Activated T-cell treated with anti-CD3 and anti-CD28 coated beads, Interleukin-2, amount 50 U/mL, for 48 hours (primary cell): ENCODE results near the gene ACKR2.

ENCODE experiments used
- DNase-seq, 2 experiments: peaks; one replicate each; pipeline ENCODE4 v3.0.0-alpha.2; 2020

Gene ACKR2

DNA sequence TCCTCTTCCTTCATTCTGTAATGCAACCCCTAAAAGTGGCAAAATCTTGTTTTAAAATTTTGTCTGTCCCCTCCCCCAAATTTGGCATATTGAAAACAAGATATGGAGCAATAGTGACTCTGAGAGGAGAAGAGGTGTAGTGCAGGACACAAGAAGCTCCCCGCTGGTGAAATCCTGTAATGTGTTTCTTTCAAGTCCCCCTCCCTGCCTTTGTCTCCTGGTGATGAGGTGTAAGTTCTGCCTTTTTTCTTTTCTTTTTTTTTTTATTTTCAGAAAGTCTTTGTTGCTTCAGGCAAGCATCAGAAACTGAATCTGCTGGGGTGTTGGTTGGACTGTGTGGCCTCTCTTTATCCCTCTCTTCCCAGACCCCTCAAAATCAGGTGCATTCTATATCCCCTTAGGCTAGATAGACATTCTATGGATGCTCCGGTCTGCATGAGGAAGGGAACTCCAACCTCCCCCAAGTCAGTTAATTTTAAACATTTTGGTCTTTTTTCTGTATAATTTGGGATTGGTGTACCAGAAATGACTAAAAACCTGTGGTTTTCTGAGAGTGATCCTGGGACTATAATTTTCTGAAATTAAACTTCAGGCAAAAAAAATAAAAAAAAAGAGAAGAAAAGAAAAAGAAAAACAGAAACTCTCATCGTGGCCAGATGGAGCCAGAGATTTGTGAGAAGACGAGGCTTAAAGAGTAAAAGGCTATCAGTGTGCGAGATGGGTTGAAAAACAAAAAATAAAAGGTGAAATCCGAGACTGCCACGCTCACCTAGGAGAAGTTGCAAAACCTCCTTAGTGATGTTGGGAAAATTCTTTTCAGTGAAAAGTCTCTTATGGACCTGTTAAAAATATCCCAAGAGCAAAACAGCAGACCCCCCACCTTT lies 21.4 kb downstream of the ACKR2 start:
- no peak for DNase-seq

DNA sequence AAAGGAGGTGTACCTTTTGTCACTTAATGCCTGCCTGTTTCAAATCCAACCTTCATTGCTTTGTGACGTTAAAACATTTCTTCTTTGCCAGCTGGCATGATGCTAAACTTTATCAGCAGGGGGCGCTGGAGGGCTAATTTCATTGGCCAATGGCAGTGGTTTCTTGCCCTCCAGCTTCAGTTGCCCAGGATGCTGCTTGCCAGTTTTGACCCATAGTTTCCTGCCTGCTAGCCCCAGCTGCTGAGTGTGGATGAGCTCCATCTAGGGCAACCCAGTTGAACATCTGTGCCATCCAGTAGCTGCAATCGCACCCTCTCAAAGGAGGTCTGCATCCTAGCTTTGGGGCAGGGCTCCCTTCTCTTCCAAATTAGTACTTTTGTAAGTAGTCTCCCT lies 22.1 kb downstream of the ACKR2 start:
- peak; percentile 88 for DNase-seq

DNA sequence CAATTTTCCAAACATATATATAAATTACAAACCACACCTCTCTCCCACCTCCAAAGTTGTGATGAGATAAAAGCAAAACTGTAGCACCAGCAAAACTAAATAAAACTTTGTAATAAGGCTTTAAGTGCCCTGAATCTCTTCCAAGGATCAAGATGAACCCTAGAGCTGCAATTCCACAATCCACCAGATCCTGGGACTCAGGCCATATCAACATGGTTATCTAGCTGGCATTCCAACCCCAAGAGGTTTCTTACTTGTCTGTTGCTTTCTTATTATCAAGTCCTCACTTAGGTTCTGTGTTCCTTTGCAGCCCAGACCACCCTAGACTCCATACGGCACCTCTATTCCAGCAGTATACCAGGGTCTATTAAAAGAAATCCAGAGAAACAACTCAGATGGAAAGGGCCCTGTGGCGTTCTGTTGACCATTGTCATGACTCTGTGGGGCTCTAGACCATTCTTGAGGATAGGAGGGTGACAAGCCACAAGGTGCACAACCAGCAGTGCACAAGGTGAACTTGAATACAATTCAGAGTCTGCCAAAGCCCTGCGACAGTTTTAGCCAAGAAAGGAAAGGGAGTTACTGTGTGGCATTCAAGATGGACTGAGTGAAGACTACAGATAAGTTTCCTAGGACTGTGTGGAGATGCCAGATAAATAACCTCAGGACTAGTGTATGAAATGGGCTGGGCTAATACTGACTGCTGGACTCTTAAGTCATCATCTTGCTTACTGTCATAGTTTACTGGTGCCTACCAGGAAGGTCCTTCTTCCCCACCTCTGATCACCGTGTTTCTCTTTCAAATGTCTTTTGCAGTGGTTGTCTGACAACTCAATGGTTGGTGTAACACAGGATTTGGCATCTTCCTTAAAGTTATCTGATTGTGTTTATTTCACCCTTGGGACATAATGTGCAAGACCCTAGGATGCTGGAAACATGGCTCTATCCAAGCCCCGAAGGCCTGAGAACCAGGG lies 27.2 kb downstream of the ACKR2 start:
- no peak for DNase-seq

DNA sequence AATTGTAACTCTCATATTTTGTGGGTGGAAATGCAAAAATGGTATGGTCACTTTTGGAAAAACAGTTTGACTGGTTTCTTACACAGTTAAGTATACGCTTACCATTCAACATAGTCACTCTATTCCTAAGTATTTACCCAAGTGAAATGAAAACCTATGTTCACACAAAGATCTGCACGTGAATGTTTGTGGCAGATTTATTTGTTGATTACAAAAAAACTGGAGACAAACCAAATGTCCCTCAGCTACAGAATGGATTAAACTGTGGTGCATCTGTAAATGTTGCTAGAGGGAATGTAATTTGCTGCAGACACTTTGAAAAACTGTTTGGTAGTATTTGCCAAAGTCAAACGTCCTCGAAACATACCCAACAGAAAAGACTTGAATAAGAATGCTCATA lies 29.3 kb downstream of the ACKR2 start:
- no peak for DNase-seq

DNA sequence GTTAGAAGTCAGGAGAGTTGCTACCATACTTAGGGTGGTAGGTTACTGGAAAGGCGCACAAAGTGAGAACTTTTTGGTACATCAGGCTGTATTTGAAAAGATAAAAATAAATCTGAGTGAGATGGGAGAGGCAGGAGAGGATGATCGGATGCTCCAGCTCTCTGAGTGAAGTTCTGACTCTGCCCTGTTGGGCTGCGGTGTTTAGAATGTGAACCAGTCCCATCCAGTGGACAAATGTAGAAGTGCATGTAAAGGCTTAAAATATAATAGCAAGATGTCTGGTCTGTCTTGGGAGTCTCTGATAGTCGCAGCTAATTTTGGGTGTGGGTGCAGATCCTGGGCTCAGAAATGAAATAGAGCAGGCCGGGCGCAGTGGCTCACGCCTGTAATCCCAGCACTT lies 30.4 kb downstream of the ACKR2 start:
- peak; percentile 29 to 33 for DNase-seq

DNA sequence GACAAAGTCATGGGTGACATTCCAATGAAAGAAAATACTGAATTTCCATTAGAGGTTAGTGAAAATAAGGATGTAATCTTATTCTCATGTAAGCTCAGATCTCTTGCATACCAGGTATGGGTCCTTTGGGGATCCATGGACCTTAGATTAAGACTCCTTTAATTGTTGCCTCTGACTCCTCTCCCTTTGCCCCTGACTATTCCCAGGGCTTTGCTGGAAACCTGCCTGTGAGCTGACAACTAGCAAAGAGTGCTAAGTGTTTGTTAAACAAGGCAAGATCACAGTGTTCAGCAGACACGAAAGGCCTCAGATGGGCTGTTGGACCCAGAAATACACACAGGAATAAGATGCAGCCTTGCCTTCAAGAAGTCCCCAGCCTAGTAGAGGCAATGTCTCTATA lies 32.1 kb downstream of the ACKR2 start:
- DNase-seq: no peak

DNA sequence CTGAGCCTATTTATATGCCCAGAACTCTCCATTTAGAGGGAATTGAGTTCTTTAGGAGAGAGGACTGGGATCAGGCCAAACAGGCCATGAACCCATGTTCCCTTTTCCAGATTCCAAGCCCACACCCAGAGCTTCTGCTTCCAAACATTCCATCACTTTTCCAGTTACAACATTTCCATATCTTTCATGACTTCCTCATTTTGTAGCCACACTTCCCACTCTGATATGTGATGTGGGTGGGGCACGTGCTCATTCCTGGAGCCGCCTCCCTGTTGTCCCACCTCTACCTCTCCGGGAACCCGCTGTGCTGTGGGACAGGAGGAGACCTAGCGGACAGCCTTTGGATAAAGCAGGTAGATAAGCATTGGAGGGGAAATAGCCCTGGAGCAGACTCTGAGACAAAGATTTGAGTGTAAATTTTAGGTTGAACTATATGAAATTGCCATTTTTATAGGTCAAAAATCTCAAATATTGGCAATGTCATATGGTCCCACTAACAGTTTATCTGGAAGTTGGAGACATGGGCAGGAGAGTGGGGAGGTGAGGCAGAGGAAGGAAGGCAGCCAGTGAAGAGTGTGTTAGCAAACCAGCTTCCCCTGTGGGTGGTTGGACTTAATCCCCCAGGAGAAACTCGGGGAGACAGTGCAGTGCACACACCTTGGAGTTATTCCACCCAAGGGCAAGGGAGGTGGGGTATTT lies 34.6 kb downstream of the ACKR2 start:
- DNase-seq: no peak

DNA sequence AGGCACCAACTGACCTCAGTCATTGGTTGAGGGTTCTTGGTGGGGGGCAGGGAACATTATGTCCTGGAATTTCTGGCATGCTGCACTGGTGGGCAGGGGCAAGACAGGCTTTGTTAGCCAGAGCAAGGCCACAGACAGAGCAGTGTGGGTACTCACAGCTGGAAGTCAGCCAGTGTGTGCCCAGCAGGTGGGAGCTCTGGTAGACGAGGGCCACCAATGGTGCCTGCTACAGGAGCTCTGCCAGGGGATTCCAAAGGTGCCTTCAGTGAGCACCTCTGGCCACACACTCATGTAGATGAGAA lies 35.1 kb downstream of the ACKR2 start:
- no peak for DNase-seq

DNA sequence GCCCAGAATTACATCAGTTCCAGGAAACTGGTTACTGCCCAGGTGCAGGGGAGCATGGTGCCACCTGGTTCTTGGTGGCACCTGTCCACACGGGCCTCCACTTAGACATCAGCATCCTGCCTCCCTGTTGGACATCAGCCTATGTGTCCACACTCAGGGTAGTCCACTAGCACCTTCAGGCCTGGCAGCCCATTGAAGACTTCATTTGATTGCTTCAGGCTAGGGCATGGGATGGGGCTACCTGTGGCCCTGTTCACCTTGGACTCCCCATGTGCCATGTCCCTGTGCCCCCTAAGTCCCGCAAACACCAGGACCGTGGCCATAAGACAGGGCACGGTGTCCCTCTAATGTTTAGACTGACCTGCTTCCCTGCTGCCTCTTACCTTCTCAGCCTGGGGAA lies 35.6 kb downstream of the ACKR2 start:
- no peak for DNase-seq

DNA sequence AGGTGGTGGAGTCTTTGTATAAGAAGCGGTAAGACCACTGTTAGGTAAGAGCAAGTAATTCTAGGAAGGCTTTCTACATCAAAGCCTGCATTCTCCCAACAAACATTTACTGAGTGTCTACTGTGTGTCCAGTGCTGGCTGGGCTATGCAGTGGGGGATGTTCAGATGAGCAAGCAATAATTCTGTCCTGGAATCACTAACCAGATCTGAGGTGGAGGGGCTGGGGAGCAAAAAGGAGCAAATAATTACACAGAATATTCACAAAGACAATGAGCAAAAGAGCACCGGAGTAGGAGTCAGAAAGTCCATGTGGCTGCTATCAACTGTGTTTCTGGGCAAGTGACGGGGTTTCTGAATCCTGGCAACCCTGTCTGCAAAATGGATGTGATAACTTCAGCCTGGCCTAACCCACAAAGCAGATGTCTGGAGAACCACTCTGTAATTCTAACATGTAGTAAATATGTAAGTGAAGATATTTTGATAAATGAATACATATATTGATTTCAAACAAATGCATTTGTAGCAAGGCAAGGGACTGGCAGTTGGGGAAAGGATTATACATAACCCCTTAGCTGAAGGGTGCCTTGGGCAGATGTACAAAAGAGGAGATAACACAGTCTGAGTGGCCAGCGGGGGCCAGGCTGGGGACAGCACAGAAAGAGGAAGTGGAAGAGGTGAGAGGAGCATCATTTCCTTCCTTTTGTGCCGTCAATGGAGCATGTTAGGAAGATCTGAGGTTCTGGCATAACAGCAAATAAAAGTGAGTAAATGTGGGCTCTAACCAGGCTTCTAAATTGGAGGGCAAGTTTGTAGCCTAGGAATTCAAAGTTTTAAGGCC lies 37.7 kb downstream of the ACKR2 start:
- peak in 1 of 2 experiments; percentile 24 for DNase-seq

DNA sequence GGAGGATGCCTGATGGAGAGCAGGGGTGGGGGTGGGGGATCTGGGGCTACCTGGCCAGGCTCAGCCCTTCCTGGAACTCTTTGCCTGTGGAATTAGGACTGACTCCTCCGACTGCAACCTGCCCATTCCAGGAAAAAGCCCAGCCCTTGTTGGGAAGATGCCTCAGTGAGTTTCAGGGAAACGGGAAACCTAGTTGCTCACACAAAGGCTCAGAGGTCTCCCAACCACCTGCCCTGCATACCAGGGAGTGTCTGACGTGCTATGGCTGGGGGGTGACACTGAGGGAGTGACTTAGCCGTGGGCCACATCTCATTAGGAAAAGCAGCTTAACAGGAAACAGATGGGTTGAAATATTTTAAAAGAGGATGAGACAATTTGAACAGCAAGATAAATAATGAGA lies 38.5 kb downstream of the ACKR2 start:
- DNase-seq: no peak

DNA sequence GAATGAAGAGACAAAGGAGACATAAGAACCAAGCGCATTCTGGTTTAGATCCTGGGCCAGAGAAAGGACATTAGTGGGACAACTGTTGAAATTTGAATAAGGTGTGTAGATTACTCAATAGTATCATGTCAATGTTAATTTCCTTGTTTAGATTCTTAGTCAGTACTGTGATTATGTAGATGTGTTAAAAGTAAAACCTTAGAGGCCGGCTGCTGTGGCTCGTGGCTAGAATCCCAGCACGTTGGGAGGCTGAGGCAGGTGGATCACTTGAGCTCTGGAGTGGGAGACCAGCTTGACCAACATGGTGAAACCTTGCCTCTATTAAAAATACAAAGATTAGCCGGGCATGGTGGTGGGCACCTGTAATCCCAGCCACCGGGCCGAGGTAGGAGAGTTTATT lies 39.8 kb downstream of the ACKR2 start:
- DNase-seq: no peak

DNA sequence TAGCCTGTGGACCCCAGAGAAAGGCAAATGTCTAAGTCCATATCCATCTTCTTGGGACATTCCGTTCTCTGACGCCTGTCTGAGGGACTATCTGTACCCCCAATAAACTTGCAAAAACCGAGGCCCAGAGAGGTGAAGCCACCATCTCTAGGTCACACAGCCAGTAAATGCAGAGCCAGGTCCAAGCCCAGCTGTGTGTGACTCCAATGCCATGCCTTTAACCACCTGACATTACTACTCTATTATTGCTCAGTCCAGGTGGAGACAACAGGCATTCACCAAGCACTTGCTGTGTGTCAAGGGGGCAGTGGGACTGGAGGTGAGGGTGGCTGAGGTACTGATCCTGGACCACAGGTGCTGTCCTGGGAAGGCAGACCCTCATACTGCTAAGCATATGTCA lies 41.0 kb downstream of the ACKR2 start:
- DNase-seq: no peak

DNA sequence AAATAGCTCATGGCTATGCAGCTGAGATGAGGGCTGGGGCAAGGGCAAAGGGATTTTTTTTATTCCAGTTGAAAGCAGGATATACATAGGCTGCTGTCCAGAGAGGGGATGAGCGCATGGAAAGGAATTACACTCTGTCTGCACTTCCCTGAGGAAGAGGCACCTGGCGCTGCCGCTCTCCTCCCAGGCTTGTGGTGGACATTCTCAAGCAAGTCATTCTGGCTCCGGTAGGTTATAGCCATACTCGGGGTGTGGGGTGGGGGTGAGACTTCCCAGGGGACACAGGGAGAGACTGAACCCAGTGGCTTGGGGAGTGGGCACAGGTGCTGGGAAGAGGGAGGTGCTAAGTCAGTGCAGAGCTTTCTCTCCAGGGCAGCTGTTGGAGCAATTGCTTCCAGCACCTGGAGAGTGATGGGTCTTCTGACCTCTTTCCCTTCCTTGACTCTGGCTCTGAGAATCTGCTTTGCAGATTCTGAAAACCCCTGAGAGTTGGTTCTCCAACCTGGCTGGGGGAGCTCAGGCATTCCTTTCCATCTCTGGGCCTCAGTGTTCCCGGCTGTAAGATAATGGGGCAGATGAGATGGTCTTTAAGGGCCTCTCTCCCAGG lies 42.1 kb downstream of the ACKR2 start:
- DNase-seq: no peak

DNA sequence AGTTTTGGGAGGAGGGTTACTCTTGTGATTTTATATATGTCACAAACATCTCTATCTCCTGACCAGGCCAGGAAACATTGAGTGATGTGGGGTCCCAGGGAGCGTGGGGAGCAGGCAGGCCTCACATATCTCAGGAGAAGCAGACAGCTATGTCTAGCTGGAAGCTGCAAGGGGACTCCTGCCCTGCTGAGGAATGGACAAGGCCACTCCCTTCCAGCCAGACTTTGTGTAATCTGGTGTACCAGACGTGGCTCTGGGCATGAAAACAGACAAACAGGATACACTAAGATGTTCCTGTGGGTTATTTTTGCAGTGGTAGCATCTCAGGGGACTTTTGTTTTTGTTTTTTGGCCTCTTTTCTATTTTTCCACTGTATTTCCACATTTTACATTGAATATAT lies 43.2 kb downstream of the ACKR2 start:
- no peak for DNase-seq

DNA sequence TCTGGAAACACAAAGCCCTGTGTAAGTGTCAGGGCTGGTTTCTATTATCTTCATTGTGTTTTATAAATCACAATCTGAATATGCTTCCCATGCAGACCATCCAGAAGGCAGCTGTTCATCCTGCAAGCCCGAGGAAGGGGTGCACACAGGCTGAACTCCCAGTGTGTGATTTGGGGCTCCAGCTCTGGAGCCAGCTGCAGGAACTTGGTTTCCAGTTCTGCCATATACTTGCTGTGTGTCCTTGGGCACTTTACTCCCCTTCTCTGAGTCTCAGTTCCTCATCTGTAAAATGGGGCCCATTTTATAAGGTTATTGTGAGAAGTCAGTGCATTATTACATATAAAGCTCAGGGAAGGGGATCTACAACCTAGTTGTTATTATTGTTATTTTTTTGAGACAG lies 43.8 kb downstream of the ACKR2 start:
- DNase-seq: no peak

DNA sequence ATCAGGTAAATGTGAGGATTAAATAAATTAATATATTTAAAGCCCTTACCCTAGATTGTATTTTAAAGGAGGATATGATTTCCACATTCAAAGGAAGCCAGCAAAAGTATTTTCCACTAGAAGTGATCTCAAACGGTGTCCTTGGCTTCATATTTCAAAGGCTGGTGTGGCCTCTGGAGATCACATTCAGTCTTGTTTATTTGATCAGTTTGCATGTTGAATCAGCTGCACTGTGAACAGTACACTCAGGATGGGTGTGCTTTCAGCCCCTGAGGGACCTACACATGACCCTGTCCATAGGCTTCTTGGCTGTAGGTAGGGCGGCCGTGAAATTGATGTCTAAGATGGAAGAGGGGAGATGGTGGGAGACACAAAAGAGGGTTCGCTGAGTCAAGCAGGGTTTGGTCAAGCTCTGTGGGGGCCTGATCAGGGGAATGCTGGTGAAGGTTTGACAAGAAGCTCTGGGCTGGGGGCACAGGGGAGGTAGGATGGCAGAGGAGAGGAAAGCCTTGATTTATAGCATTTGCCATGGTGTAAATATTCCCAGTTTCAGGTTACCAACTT lies 44.6 kb downstream of the ACKR2 start:
- no peak for DNase-seq

DNA sequence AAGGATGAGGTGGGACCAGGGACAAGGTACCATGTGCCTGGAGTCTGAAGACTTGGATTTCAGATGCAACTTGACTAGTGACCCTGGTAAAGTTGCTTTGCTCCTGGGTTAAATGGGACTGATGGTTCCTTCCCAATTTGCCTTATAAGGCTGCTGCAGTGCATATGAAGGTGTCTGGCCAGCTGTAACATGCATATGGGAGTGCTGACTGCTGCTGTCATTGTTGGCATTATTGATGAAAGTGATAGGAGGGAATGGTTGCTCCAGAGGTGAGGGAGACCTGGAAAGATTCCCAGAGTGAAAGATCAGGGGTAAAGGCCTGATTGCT lies 45.9 kb downstream of the ACKR2 start:
- DNase-seq: no peak

DNA sequence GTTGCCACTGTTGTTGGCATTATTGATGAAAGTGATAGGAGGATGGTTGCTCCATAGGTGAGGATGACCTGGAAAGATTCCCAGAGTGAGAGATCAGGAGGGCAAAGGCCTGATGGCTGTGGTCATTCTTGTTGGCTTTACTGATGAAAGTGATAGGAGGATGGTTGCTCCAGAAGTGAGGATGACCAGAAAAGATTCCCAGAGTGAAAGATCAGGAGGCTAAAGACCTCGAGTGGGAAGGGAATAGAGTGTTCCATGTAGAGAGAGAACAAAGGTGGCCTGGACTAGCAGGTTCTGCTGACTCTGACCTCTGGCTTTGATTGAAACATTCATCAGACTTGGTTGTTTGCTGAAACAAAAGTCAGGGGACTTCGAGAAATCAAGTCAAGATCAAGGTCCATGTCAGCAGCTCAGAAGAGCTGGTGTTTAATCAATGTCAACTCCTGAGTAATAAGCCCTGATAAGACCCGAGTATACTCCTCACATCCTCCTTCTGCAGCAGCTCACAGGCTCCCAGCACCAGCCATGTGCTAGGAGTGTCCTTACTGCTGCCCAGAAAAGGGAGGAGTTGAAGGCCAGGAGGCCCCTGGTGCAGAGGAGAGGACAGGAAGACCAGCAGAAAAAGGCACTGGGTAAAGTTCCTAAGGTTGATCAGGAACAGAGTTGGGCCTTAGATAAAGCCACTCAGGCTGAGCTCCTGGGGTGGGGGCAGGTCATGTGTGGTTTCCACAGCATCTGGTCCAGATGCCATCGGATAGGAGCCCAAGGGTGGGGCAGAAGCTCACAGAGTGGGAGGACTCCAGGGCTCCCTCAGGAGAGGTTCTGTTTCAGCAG lies 46.5 kb downstream of the ACKR2 start:
- DNase-seq: no peak

DNA sequence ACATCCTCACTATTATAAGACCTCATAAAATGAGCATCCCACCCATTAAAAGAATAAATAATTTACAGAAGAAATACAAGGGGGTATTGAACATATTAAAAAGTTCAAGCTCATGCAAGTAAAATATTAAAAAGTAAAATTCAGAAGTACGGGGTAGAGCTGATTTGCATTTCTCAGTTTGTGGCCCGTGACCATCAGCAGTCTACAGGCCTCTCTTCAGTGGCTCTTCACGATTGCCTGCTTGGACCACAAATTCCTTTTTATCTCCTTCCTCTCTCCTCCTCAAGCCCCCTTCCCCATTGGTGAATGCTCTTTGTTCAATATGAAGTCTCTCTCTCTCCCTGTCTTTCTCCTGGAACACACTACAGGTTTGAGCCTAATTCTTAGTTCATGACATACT lies 47.3 kb downstream of the ACKR2 start:
- no peak for DNase-seq
